ES-I3 (cell line): ENCODE data around the gene SFXN4.
"Not testable (repeated sequence)": the region's sequence is repeated elsewhere in the genome, so short reads cannot be mapped to it uniquely, and the experiment has no call there.

ENCODE experiments used
- H3K36me3 ChIP-seq: 2 replicates; pipeline ENCODE4 v1.6.1; 2013; ENCODE audit warnings: mild to moderate bottlenecking, low read length, control low read depth, moderate library complexity; ENCODE audit not compliant: insufficient read depth
- H3K4me1 ChIP-seq: 2 replicates; pipeline ENCODE4 v1.6.1; 2013; ENCODE audit warnings: mild to moderate bottlenecking, control low read depth, low read length; ENCODE audit not compliant: insufficient read depth
- H3K9ac ChIP-seq: 2 replicates; pipeline ENCODE4 v1.6.1; 2013; ENCODE audit warnings: low read depth, mild to moderate bottlenecking, low read length, moderate library complexity
- H3K9me3 ChIP-seq: 2 replicates; pipeline ENCODE4 v1.6.1; 2013; ENCODE audit warnings: mild to moderate bottlenecking, low read length, moderate library complexity; ENCODE audit not compliant: control insufficient read depth, insufficient read depth

Gene SFXN4

GRCh38 chr10:119203006-119203405 is 37.5 kb upstream of the SFXN4 start:
- H3K4me1 ChIP-seq: peaks cover 7% of the 10 kb centered on the region; the same call in 1 of the 2 replicates

GRCh38 chr10:119201233-119201632 is 35.7 kb upstream of the SFXN4 start:
- peaks cover 7% of the 10 kb centered on the region; the same call in 1 of the 2 replicates for H3K4me1 ChIP-seq
- H3K9me3 ChIP-seq: no peaks in the 10 kb centered on the region
- H3K9ac ChIP-seq: no peak overlapping the region
- no peaks in the 10 kb centered on the region for H3K36me3 ChIP-seq

More at GRCh38 chr10:119203006-119203405, 37.5 kb upstream of the SFXN4 start:
- no peak overlapping the region for H3K9ac ChIP-seq
- no peaks in the 10 kb centered on the region for H3K36me3 ChIP-seq
- no peaks in the 10 kb centered on the region for H3K9me3 ChIP-seq

- Histone ChIP-seq H3K9ac (no peak overlapping the region), H3K36me3 (no peaks in the 10 kb centered on the region), H3K4me1 (peaks cover 7% of the 10 kb centered on the region; the same call in 1 of the 2 replicates), H3K9me3 (no peaks in the 10 kb centered on the region)
Observed at GRCh38 chr10:119199231-119199992, 33.9 kb upstream of the SFXN4 start.

- H3K9me3 ChIP-seq: no peaks in the 10 kb centered on the region
- peaks cover 7% of the 10 kb centered on the region; the same call in 1 of the 2 replicates for H3K4me1 ChIP-seq
- H3K9ac ChIP-seq: no peak overlapping the region
- no peaks in the 10 kb centered on the region for H3K36me3 ChIP-seq
Observed at GRCh38 chr10:119198438-119198837, 32.9 kb upstream of the SFXN4 start.

GRCh38 chr10:119197921-119198320 is 32.4 kb upstream of the SFXN4 start:
- H3K9ac ChIP-seq: no peak overlapping the region
- no peaks in the 10 kb centered on the region for H3K9me3 ChIP-seq
- H3K36me3 ChIP-seq: no peaks in the 10 kb centered on the region
- H3K4me1 ChIP-seq: peaks cover 2% of the 10 kb centered on the region; the same call in 1 of the 2 replicates

- no peaks in the 10 kb centered on the region for H3K36me3 ChIP-seq
- H3K4me1 ChIP-seq: no peaks in the 10 kb centered on the region; the same call in 1 of the 2 replicates
- H3K9ac ChIP-seq: no peak overlapping the region
- no peaks in the 10 kb centered on the region for H3K9me3 ChIP-seq
Observed at GRCh38 chr10:119191881-119192280, 26.4 kb upstream of the SFXN4 start.

GRCh38 chr10:119190954-119191785 is 25.7 kb upstream of the SFXN4 start:
- H3K9ac ChIP-seq: no peak overlapping the region
- no peaks in the 10 kb centered on the region; the same call in 1 of the 2 replicates for H3K4me1 ChIP-seq
- no peaks in the 10 kb centered on the region for H3K9me3 ChIP-seq

GRCh38 chr10:119190353-119190752 is 24.8 kb upstream of the SFXN4 start:
- Histone ChIP-seq H3K9ac (no peak overlapping the region), H3K4me1 (no peaks in the 10 kb centered on the region; the same call in 1 of the 2 replicates), H3K36me3 (no peaks in the 10 kb centered on the region), H3K9me3 (no peaks in the 10 kb centered on the region)

More at GRCh38 chr10:119190954-119191785, 25.7 kb upstream of the SFXN4 start:
- H3K36me3 ChIP-seq: no peaks in the 10 kb centered on the region

- H3K9me3 ChIP-seq: no peaks in the 10 kb centered on the region
- no peaks in the 10 kb centered on the region; the same call in 1 of the 2 replicates for H3K4me1 ChIP-seq
- no peak overlapping the region for H3K9ac ChIP-seq
- H3K36me3 ChIP-seq: no peaks in the 10 kb centered on the region
Observed at GRCh38 chr10:119189811-119190282, 24.3 kb upstream of the SFXN4 start.

- no peaks in the 10 kb centered on the region for H3K9me3 ChIP-seq
- H3K36me3 ChIP-seq: no peaks in the 10 kb centered on the region
- no peak overlapping the region for H3K9ac ChIP-seq
- H3K4me1 ChIP-seq: no peaks in the 10 kb centered on the region
Observed at GRCh38 chr10:119183664-119184412, 18.3 kb upstream of the SFXN4 start.

GRCh38 chr10:119180850-119181400 is 15.4 kb upstream of the SFXN4 start:
- not testable (repeated sequence) for H3K36me3 ChIP-seq, H3K9me3 ChIP-seq, H3K4me1 ChIP-seq, H3K9ac ChIP-seq

GRCh38 chr10:119178372-119179119 is 13.0 kb upstream of the SFXN4 start, which contains the start of gene PRDX3:
TSS of gene PRDX3 (minus strand) at chr10:119178812. CDS start at chr10:119178790, 22 bp downstream.
- H3K36me3 ChIP-seq: peaks cover 16% of the 10 kb centered on the region
- peak within 1 kb of the TSS; percentile 81 for H3K9ac ChIP-seq
- no peaks in the 10 kb centered on the region for H3K9me3 ChIP-seq
- H3K4me1 ChIP-seq: no peaks in the 10 kb centered on the region

GRCh38 chr10:119177708-119178371 is 12.3 kb upstream of the SFXN4 start:
- H3K9ac ChIP-seq: peak overlapping the region; percentile 81
- peaks cover 17% of the 10 kb centered on the region for H3K36me3 ChIP-seq
- no peaks in the 10 kb centered on the region for H3K9me3 ChIP-seq
- no peaks in the 10 kb centered on the region for H3K4me1 ChIP-seq
